Liver (tissue), 9 donors: ENCODE measurements around the gene MLLT3. TPM values are rescaled to one million over a fixed set of nuclear protein-coding genes. Genes with fewer than 3 reads are reported as not detected.
A peak's percentile ranks its signal among the peaks of the same experiment; 100 is the strongest.

Source experiments
- DNase-seq: peaks from one replicate; pipeline ENCODE4 v3.0.0-alpha.2; 2017; ENCODE audit warnings: low spot score
- H3K27ac ChIP-seq, 2 donors: one replicate each; pipeline ENCODE4 v1.7.0; 2013; ENCODE audit warnings: inconsistent platforms in 2 of 2, low read length in 2 of 2, control low read depth in 1 of 2, low read depth in 1 of 2, mild to moderate bottlenecking in 1 of 2
- H3K27me3 ChIP-seq, 4 donors: one replicate each; pipeline versions ENCODE4 v1.6.1 to v1.7.0; 2013; ENCODE audit warnings: low read length in 3 of 4, inconsistent platforms in 1 of 4, mild to moderate bottlenecking in 1 of 4, moderate library complexity in 1 of 4; ENCODE audit not compliant: control insufficient read depth in 4 of 4, insufficient read depth in 4 of 4
- H3K36me3 ChIP-seq, 4 donors: one replicate each; pipeline versions ENCODE4 v1.6.1 to v1.7.0; 2013; ENCODE audit warnings: low read length in 3 of 4, mild to moderate bottlenecking in 3 of 4, low read depth in 1 of 4, moderate library complexity in 1 of 4; ENCODE audit not compliant: control insufficient read depth in 4 of 4, insufficient read depth in 3 of 4
- H3K4me1 ChIP-seq, 4 donors: one replicate each; pipeline versions ENCODE4 v1.6.1 to v1.7.0; 2013; ENCODE audit warnings: low read length in 3 of 4, mild to moderate bottlenecking in 3 of 4, moderate library complexity in 1 of 4; ENCODE audit not compliant: control insufficient read depth in 4 of 4, insufficient read depth in 4 of 4
- H3K4me3 ChIP-seq, 3 donors: one replicate each; pipeline versions ENCODE4 v1.6.1 to v1.7.0; 2013; ENCODE audit warnings: low read length in 3 of 3, control low read depth in 1 of 3, low read depth in 1 of 3, mild to moderate bottlenecking in 1 of 3
- H3K9ac ChIP-seq, 2 donors: one replicate each; pipeline ENCODE4 v1.7.0; 2013; ENCODE audit warnings: low read length in 2 of 2, mild to moderate bottlenecking in 2 of 2, moderate library complexity in 2 of 2, control low read depth in 1 of 2, low read depth in 1 of 2
- H3K9me3 ChIP-seq, 4 donors: one replicate each; pipeline versions ENCODE4 v1.6.1 to v1.7.0; 2013; ENCODE audit warnings: low read length in 3 of 4; ENCODE audit not compliant: control insufficient read depth in 4 of 4
- EGR1 ChIP-seq, 2 donors: IDR thresholded peaks; 2 replicates each; pipeline ENCODE4 v1.6.1; 2016 to 2018; ENCODE audit warnings: antibody characterized with exemption in 2 of 2, low read depth in 2 of 2
- FOXA1 ChIP-seq: IDR thresholded peaks from 2 replicates; pipeline ENCODE4 v1.6.1; 2016; ENCODE audit warnings: antibody characterized with exemption
- FOXA2 ChIP-seq: IDR thresholded peaks from 2 replicates; pipeline ENCODE4 v1.6.1; 2016; ENCODE audit warnings: antibody characterized with exemption
- GABPA ChIP-seq, 2 donors: IDR thresholded peaks in 1 of 2; conservative IDR thresholded peaks in 1 of 2; 2 replicates each; pipeline ENCODE4 v1.6.1; 2016; ENCODE audit warnings: antibody characterized with exemption in 2 of 2, mild to moderate bottlenecking in 1 of 2, moderate library complexity in 1 of 2
- HNF4A ChIP-seq, 2 donors: conservative IDR thresholded peaks; 2 replicates each; pipeline ENCODE4 v1.6.1; 2016; ENCODE audit warnings: antibody characterized with exemption in 2 of 2, mild to moderate bottlenecking in 2 of 2
- HNF4G ChIP-seq: IDR thresholded peaks from 2 replicates; pipeline ENCODE4 v1.6.1; 2016; ENCODE audit warnings: antibody characterized with exemption
- JUND ChIP-seq, 2 donors: IDR thresholded peaks; 2 replicates each; pipeline ENCODE4 v1.6.1; 2016; ENCODE audit warnings: antibody characterized with exemption in 2 of 2
- NR2F2 ChIP-seq: IDR thresholded peaks from 2 replicates; pipeline ENCODE4 v1.6.1; 2016; ENCODE audit warnings: antibody characterized with exemption
- RAD21 ChIP-seq, 2 donors: IDR thresholded peaks; 2 replicates each; pipeline ENCODE4 v1.6.1; 2016; ENCODE audit warnings: antibody characterized with exemption in 2 of 2, mild to moderate bottlenecking in 2 of 2
- RXRA ChIP-seq, 2 donors: IDR thresholded peaks; 2 replicates each; pipeline ENCODE4 v1.6.1; 2017 to 2018; ENCODE audit warnings: antibody characterized with exemption in 2 of 2, mild to moderate bottlenecking in 1 of 2
- SP1 ChIP-seq: IDR thresholded peaks from 2 replicates; pipeline ENCODE4 v1.6.1; 2018; ENCODE audit warnings: antibody characterized with exemption, mild to moderate bottlenecking
- TAF1 ChIP-seq: conservative IDR thresholded peaks from 2 replicates; pipeline ENCODE4 v1.6.1; 2016; ENCODE audit warnings: antibody characterized with exemption, mild to moderate bottlenecking
- YY1 ChIP-seq: IDR thresholded peaks from 2 replicates; pipeline ENCODE4 v1.6.1; 2016; ENCODE audit warnings: antibody characterized with exemption, mild to moderate bottlenecking
- WGBS: extraction: QIAGEN DNeasy Blood & Tissue Kit; methylation state at CpG from one replicate; pipeline ENCODE4 v1.1.7; 2013; 5-methylcytosine and 5-hydroxymethylcytosine counted together
- polyA plus RNA-seq, 2 donors: library from polyadenylated mRNA; stranded (reverse) in 1 of 2; unstranded in 1 of 2; fragments of 200-250 nt in 1 of 2; fragments of >200 nt in 1 of 2; fragmentation: Nextera tagmentation in 1 of 2; extraction: Ambion mirVana in 1 of 2; gene quantifications; one replicate each; pipeline versions ENCODE4 v1.2.1 to v1.2.3, GENCODE V29; 2013 to 2015
- total RNA-seq, 2 donors: library from RNA; depleted of rRNA; stranded (reverse); fragments of >200 nt; gene quantifications; one replicate each; pipeline ENCODE4 v1.2.3, GENCODE V29; 2014
- TF ChIP-seq, protein P1 (sequence below): IDR thresholded peaks from 2 replicates; pipeline ENCODE4 v1.6.1; 2016; ENCODE audit warnings: antibody characterized with exemption
- TF ChIP-seq, protein P2 (sequence below): fragments of 150-350 bp; IDR thresholded peaks from 2 replicates; pipeline ENCODE4 v1.5.1; 2017; ENCODE audit warnings: improper control_type of control experiment, low read depth, low read length; ENCODE audit not compliant: missing input control
- TF ChIP-seq, protein P3 (sequence below): IDR thresholded peaks from 2 replicates; pipeline ENCODE4 v1.6.1; 2016; ENCODE audit warnings: antibody characterized with exemption
- TF ChIP-seq, protein P4 (sequence below): IDR thresholded peaks from 2 replicates; pipeline ENCODE4 v1.6.1; 2016; ENCODE audit warnings: antibody characterized with exemption
- donor health status: healthy.
- donor health status: healthy.
- donor health status: healthy.
- donor health status: healthy.
- donor health status: healthy.

Gene MLLT3
- total and polyA plus RNA-seq, 4 donors: 0.79 to 25.5 (median 1.3) TPM

DNA sequence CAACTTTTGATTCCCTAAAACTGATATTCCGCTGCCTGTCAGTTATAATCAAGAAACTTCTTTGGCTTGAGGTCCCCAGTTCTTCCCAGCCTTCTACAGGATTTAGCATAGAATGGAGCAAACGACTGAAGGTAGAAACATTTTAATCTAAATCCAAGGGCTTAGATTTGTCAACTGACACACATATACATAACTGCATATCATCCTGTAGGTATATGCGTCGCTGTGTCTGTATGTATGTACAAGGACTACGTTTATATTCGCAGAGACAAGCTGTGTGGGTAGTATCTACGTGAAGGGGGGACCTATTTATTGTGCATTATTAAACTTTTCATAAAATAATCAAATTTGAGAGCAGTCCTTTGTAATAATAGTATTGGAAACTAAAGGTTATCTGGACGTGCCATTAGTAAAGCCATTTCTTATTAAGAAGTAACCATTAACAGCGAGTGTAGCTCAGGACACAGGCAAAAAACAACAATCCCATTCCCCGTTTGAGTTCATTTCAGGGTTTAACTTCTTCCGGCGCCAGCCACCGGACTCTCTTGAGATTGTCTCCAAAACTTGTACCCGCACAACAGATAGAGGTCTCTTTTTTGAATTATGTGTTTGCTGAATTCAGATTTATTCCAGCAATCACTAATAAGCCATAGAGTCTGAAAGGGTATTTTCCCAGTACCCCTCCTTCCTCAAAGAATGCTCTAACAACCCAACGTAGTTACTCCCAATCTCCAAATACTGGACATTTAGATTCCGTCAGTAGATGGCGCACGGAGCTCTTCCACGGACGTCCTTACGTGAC is 2.1 kb upstream of the MLLT3 start:
- no peaks in the 10 kb centered on the region for H3K9me3 ChIP-seq
- DNase-seq: no peak
- WGBS: 7% methylated on average over 21 of the region's 21 CpGs
- no peaks in the 10 kb centered on the region for H3K36me3 ChIP-seq
- no peak overlapping the region for H3K27ac ChIP-seq
- H3K4me1 ChIP-seq: peaks cover 0 to 38% (median 26%) of the 10 kb centered on the region in 4 donors
- H3K4me3 ChIP-seq: peak overlapping the region in 2 of 3 donors; percentile 48 to 91
- peak overlapping the region in 1 of 2 donors; percentile 60 for H3K9ac ChIP-seq
- H3K27me3 ChIP-seq: no peaks in the 10 kb centered on the region
- TF ChIP-seq EGR1 (IDR thresholded peaks at IDR 0.05; ENCODE audit: low read depth in 2 of 2) (no peak), SP1 (peak; percentile 17), RXRA (IDR thresholded peaks at IDR 0.05) (peak; percentile 90 to 97), JUND (IDR thresholded peaks at IDR 0.05) (no peak), TAF1 (no peak), RAD21 (IDR thresholded peaks at IDR 0.05) (peak; percentile 85 to 88), FOXA2 (no peak), YY1 (no peak), NR2F2 (no peak)
- TF ChIP-seq, protein P1, sequence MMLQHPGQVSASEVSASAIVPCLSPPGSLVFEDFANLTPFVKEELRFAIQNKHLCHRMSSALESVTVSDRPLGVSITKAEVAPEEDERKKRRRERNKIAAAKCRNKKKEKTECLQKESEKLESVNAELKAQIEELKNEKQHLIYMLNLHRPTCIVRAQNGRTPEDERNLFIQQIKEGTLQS: no peak
- TF ChIP-seq, protein P2, sequence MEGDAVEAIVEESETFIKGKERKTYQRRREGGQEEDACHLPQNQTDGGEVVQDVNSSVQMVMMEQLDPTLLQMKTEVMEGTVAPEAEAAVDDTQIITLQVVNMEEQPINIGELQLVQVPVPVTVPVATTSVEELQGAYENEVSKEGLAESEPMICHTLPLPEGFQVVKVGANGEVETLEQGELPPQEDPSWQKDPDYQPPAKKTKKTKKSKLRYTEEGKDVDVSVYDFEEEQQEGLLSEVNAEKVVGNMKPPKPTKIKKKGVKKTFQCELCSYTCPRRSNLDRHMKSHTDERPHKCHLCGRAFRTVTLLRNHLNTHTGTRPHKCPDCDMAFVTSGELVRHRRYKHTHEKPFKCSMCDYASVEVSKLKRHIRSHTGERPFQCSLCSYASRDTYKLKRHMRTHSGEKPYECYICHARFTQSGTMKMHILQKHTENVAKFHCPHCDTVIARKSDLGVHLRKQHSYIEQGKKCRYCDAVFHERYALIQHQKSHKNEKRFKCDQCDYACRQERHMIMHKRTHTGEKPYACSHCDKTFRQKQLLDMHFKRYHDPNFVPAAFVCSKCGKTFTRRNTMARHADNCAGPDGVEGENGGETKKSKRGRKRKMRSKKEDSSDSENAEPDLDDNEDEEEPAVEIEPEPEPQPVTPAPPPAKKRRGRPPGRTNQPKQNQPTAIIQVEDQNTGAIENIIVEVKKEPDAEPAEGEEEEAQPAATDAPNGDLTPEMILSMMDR: peak; percentile 61
- TF ChIP-seq, protein P3, sequence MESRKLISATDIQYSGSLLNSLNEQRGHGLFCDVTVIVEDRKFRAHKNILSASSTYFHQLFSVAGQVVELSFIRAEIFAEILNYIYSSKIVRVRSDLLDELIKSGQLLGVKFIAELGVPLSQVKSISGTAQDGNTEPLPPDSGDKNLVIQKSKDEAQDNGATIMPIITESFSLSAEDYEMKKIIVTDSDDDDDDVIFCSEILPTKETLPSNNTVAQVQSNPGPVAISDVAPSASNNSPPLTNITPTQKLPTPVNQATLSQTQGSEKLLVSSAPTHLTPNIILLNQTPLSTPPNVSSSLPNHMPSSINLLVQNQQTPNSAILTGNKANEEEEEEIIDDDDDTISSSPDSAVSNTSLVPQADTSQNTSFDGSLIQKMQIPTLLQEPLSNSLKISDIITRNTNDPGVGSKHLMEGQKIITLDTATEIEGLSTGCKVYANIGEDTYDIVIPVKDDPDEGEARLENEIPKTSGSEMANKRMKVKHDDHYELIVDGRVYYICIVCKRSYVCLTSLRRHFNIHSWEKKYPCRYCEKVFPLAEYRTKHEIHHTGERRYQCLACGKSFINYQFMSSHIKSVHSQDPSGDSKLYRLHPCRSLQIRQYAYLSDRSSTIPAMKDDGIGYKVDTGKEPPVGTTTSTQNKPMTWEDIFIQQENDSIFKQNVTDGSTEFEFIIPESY: no peak
- TF ChIP-seq, protein P4, sequence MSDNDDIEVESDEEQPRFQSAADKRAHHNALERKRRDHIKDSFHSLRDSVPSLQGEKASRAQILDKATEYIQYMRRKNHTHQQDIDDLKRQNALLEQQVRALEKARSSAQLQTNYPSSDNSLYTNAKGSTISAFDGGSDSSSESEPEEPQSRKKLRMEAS: no peak

DNA sequence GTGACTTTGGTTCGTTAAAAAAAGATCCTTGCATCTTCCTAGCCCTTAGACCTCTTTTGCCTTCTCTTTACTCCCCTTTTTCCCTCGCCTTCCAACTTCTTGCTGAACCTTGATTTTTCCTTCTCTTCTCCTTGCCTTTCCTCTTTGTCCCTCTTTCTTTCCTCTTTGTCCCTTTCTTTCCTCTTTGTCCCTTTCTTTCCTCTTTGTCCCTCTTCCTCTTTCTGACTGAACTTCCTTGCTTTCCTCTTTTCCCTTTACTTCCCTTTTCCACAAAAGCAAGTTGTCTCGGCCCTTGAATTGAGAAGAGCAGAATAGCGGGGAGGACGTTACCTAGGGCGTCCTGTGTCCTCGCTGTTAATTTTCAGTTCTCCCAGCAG is 1.4 kb upstream of the MLLT3 start:
- no peak for DNase-seq
- WGBS: 3% methylated on average over 7 of the region's 7 CpGs
- Histone ChIP-seq H3K9me3 (no peaks in the 10 kb centered on the region), H3K9ac (no peak overlapping the region), H3K4me3 (peak overlapping the region; percentile 85 to 91 (median 91)), H3K36me3 (no peaks in the 10 kb centered on the region), H3K4me1 (peaks cover 1 to 38% (median 26%) of the 10 kb centered on the region in 4 donors), H3K27me3 (no peaks in the 10 kb centered on the region), H3K27ac (no peak overlapping the region)
- TF ChIP-seq, protein P4: no peak
- no peak for TF ChIP-seq HNF4G
- TF ChIP-seq GABPA (IDR thresholded peaks at IDR 0.05 in 1 of 2, conservative IDR thresholded peaks at IDR 0.05 in 1 of 2): no peak
- TF ChIP-seq EGR1 (IDR thresholded peaks at IDR 0.05; ENCODE audit: low read depth in 2 of 2): no peak
- no peak for TF ChIP-seq NR2F2
- no peak for TF ChIP-seq FOXA1
- no peak for TF ChIP-seq RAD21 (IDR thresholded peaks at IDR 0.05)
- TF ChIP-seq HNF4A (conservative IDR thresholded peaks at IDR 0.05): no peak
- TF ChIP-seq RXRA (IDR thresholded peaks at IDR 0.05): no peak
- TF ChIP-seq FOXA2: no peak
- TF ChIP-seq, protein P3: no peak
- TF ChIP-seq SP1: no peak
- TF ChIP-seq YY1: no peak
- TF ChIP-seq JUND (IDR thresholded peaks at IDR 0.05): no peak
- TF ChIP-seq TAF1: no peak
